Jurkat, Clone E6-1 (cell line): ENCODE measurements around the gene FADS1. TPM values are rescaled to one million over a fixed set of nuclear protein-coding genes. Genes with fewer than 3 reads are reported as not detected.

Experiments used
- DNase-seq: peaks from one replicate; pipeline ENCODE4 v3.0.0-alpha.2; 2011; ENCODE audit warnings: low read depth, low spot score
- H3K4me3 ChIP-seq: 2 replicates; pipeline ENCODE4 v1.5.1; 2011; ENCODE audit warnings: mild to moderate bottlenecking, low read length, control low read depth, moderate library complexity
- polyA plus RNA-seq: library from polyadenylated mRNA; unstranded; fragments of >200 nt; gene quantifications from one replicate; pipeline ENCODE4 v1.2.1, GENCODE V29; 2012; ENCODE audit warnings: missing spikeins; ENCODE audit not compliant: insufficient read length, insufficient read depth

The FADS1 gene
- 80.9 TPM for polyA plus RNA-seq

DNA sequence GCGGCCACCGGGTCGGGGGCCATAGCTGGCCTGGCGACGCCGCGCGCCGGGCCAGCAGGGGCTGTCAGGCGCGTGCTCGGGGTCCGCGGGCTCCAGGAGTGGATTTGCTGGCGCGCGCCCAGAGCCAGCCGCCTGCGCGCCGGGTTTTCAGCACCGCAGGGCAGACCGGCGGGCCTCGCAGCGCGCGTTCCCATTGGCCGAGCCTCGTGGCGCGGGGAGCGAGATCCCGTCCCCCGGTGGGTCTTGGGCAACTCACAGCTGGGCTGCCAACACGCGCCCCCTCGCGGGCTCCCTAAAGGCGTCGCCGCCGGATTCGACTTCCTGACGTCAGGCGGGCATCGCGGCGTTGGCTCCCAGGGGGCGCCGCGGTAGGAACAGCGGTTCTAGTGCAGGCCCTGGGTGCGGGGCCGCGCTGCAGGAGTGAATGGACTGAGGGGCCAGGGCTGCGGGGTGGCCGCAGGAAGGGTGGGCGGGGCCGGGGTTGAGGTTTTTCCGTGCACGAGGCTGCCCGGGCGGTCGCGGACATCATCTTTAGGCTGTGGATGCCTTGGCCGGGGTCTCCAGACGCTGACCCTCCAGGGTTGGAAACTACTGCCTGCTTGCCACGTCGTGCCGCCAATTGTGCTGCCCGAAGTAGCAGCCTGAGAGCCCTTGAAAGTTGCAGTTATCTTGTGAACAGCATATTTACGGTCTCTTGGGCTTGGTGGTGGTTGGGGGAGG, at the start of gene FADS1:
Gene FADS1, minus strand, starts transcription at position 268 of the 720 bp plus-strand sequence. Its CDS starts 74 bp downstream, at position 194.
- peak within 1 kb of the TSS; percentile 94 for H3K4me3 ChIP-seq
- peak; percentile 92 for DNase-seq

DNA sequence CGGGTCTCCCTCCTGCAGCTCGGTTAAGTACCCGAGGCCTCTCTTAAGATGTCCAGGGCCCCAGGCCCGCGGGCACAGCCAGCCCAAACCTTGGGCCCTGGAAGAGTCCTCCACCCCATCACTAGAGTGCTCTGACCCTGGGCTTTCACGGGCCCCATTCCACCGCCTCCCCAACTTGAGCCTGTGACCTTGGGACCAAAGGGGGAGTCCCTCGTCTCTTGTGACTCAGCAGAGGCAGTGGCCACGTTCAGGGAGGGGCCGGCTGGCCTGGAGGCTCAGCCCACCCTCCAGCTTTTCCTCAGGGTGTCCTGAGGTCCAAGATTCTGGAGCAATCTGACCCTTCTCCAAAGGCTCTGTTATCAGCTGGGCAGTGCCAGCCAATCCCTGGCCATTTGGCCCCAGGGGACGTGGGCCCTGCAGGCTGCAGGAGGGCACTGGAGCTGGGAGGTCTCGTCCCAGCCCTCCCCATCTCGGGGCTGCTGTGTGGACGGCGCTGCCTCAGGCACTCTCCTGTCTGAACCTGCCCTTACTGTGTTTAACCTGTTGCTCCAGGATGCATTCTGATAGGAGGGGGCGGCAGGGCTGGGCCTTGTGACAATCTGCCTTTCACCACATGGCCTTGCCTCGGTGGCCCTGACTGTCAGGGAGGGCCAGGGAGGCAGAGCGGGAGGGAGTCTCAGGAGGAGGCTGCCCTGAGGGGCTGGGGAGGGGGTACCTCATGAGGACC, 49.6 kb upstream of the FADS1 start:
- no peak for DNase-seq
- H3K4me3 ChIP-seq: no peak overlapping the region

DNA sequence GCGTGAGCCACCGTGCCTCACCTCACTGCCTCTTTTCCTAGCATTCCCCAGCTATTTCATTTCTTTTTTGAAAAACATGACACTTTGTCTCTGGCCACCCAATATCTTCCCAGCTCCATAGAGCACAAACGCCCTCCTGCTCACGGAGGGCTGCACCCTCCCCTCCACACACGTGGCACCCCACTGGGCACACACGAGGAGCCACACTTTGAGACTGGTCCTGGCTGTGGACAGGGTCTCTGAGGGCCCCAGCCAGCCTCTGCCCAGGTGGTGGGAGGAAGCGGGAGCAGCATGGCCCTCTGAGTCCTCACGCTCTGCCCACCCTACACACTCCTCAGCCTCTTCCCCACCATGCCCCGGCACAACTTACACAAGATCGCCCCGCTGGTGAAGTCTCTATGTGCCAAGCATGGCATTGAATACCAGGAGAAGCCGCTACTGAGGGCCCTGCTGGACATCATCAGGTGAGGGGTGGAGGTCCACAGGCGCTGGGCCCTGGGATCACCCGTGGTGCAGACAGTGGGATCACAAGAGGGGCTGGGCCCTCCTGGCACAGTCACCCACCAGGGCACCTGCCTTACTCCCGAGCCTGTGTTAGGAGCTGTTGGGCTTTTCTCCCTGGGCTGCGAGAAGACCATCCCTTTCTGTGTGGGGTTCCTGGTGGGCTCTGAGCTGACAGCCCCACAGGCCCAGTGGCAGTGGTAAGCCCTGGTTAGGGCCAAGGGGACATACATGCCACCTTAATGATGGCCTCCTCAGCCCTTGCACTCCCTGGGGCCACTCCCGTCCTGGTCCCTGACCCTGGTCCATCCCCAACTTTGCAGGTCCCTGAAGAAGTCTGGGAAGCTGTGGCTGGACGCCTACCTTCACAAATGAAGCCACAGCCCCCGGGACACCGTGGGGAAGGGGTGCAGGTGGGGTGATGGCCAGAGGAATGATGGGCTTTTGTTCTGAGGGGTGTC, 48.3 kb upstream of the FADS1 start:
- no peak overlapping the region for H3K4me3 ChIP-seq
- DNase-seq: no peak

DNA sequence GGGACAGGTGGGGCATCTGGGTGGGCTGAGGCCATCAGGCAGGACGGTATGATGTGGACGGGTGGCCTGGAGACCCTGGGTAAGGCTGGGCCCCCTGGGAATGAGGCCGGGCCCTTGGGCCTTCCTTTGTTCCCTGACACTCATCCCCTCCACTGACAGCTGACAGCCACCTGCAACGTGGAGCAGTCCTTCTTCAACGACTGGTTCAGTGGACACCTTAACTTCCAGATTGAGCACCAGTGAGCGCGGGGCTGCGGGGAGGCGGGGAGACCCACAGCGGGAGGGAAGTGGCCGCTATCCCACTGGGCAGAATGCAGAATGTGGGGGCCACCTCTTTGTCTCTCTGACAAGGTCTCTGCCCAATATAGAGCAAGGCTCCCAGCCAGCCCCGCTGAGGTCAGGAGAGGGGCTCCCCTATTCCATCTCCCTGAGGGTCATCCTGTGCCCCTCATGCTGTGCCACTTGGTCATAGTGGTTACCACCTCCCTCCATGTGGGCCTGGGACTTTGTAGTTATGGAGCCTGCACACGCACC, 46.8 kb upstream of the FADS1 start:
- no peak overlapping the region for H3K4me3 ChIP-seq
- no peak for DNase-seq

DNA sequence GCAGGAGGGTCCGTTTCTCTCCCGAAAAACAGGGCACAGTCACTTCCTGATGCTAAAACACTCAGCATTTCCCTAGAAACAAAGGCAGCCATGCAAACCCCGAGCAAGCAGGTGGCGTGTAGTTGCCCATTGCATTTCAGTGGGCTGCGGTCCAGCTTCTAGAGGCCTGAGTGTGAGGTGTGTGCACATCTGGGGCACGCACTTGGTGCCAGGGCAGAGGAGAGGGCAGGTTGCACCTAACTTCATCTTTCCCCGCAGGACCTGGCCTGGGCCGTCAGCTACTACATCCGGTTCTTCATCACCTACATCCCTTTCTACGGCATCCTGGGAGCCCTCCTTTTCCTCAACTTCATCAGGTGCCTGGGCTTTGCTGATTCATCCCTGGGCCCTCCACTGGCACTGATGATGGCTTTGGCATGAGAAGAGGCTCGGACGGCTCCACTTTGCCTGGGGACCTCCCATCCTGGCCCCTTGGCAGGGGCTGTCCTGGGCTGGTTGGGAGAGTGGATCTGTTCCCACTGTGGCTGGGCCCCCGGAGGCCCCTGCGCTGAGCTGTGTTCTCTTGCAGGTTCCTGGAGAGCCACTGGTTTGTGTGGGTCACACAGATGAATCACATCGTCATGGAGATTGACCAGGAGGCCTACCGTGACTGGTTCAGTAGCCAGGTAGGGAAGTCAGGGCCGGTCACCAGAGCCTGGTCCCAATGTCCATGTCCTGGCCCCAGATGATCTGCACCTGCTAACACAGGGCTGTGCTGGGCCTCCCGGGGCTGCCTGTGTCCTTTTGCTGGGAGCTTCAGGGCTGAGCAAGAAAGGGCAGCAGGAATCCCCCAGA, 46.1 kb upstream of the FADS1 start:
- no peak overlapping the region for H3K4me3 ChIP-seq
- DNase-seq: no peak

DNA sequence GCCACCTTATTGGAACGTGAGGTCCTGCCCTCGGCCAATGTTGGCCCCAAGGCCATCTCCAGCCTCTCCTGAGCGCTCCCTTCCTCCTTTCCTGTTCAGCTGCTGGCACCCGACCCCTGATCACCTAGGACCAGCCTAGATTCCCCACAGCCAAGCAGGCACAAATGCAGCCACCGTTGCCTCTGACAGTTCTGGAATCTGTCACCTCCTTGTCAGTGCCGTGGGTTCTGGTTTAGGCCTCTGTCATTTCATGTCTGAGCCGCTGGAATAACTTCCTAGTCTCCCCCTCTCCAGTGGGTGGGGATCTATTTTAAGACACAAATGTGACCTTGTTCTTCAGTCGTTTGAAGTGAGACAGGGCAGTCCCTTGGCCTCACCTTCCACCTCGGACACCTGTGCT, 44.8 kb upstream of the FADS1 start:
- DNase-seq: no peak
- no peak overlapping the region for H3K4me3 ChIP-seq

DNA sequence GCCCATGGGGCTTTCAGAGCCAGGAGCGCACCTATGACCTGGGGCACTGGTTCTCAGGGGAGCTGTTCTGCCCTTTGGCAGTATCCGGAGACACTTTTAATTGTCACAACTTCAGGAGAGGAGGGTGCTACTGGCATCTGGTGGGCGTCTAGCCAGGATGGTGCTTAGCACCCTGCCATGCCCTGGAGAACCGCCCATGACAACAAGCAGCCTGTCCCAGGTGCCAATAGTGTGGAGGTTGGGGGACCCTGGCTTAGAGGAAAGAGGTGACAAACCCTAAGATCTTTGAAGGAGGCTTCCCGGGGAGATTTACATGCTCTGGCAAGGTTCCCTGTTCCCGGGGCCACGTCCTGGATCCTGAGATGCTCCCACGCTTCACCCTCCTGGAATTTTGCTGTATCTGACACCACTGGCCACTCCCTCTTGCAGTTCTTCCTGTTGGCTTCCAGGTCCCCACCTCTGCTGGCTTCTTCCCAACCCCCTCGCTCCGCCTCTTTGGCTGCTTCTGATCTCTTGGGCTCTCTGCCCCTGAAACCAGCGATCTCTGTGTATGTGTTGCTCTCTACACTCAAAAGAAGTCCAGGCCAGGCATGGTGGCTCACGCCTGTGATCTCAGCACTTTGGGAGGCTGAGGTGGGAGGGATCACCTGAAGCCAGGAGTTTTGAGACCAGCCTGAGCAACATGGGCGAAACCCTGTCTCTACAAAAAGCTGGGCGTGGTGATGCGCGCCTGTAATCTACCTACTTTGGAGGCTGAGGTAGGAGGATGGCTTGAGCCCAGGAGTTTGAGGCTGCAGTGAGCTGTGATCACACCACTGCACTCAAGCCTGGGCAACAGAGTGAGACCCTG, 43.5 kb upstream of the FADS1 start:
- no peak overlapping the region for H3K4me3 ChIP-seq
- DNase-seq: no peak

DNA sequence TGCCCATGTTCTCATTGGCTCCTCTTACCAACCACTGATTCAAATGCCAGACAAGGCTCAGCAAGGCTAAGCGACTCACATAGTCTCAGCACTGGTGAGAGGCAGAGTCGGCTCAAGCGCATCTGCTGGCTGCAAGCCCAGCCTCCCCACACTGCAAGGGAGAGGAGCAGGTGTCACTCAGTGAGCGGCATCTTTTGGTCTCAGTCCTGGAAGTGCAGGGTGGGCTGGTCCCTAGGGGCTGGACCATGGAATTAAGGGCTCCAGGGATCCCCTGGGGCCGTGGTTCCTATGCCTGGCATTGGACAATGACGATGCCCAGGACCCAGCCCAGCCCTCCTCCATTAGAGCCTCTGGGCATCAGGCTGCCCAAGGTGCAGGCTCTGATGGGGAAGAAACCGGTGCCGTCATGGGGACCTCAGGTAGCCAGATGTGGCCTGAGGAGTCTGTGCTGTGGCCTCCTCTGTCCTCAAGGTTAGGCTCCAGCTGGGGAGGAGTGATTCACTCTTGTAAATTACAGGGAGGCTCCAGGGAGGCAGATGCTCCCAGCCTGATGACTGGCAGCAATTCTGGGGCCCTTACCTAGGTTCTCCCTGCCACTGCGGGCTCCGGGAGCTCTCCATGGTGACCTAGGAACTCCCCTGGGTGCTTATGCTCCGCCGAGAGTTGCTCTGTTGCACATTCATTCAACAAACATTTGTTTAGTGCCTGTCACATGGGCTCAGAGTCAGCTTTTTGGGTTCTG, 39.3 kb upstream of the FADS1 start:
- DNase-seq: no peak
- H3K4me3 ChIP-seq: no peak overlapping the region

DNA sequence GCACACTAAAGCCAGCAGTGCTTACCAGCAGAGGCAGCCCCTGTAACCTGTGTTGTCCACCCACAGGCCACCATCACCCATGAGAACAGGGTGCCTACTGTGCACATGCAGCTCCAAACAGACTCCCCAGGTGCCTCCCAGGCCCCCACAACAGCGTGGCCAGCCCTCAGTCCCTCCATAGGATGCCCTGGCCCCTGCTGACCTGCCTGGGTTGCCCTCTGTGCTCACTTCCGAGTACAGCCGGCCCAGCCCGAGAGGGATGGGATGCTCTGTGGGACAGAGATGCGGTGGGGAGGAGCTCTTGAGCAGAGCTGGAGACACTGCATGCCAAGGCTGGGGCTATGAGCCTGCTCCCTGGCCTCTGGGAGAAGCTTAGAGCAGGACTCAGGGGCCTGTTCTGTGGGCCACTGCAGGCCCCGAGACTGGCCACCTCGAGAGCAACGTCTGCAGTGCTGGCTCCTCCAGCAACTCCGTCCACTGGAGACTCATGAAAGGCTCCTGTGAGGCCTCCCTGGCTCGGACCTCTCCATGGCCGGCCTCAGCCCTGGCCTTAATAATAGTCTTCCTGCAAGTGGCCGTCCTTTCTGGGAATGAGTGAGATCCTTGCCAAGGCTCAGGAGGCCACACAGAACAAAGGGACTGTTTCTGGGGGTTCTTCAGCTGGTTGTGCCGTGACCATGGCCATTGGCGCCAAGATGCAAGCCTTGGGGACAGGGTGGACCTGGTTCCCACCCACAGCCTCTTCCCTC, 38.3 kb upstream of the FADS1 start:
- no peak for DNase-seq
- H3K4me3 ChIP-seq: no peak overlapping the region

DNA sequence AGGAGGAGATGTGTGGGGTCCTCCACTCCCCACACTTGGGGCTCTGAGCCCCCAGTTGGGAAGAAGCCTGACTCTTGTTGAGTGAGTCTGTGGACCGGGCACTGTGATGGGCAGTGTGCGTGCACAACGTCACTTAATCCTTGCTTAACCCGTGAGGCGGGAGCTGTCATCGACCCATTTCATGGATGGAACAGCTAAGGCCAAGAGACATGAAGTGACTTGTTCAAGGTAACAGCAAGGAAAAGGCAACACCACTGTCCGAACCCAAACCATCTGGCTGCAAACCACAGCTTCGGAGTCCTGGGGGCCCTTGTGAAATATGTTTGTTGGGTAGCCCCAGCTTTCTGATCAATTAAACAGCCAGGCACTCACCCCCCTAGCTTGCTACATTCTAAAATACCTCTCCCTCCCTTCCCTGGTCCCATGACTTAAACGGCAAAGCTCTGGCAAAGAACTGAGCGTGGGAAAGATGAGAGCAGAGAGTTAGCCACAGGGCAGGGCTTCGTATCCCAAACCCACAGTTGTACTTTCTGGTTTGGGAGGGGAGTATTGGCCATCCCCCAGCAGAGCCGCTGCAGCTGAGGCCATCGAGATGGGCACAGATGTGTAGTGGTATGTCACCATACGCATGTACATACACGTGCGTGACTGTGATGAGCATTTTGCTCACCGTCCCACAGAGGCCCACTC, 37.5 kb upstream of the FADS1 start:
- DNase-seq: no peak
- H3K4me3 ChIP-seq: no peak overlapping the region

DNA sequence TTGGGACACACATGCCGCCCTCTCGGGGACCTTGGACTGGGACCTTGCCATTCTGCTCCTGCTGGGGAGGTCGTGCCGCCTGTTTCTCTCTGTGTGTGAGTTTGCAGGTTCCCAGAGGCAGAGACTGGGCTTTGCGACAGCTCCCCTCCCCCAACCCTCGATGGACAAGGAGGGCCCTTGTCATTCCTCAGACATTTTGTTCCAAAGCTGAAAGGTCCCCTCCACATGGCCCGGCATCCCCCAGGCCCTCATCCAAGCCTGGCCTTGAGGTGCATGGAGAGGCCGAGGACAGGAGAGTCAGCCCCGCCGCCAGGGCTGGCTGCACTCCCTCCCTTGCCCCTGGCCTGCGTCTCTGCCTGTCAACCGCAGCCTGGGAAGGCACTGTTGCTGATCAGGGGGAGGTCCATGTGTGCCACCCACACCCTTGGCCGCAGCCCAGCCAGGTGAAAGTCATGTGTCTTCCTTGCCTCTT, 36.9 kb upstream of the FADS1 start:
- no peak for DNase-seq

DNA sequence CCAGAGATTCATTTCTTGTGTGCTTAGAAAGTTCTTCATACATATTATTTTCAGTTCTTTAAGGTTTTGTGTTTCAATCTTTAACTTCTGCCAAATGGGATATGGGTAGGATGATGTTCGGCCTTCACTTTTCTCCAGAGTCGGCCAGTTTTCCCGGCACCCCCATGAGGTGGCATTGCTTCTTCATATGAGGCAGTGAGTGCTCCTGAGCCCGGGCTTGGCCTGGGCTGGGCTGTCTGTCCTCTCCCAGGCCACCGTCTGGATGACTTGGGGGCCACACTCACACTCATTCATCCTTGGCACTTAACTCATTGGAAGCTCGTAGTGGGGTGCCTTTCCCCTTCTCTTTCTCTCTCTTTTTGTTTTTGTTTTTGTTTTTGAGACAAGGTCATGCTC, 35.1 kb upstream of the FADS1 start:
- no peak overlapping the region for H3K4me3 ChIP-seq
- no peak for DNase-seq

More for the DNA sequence above, 36.9 kb upstream of the FADS1 start:
- H3K4me3 ChIP-seq: no peak overlapping the region

DNA sequence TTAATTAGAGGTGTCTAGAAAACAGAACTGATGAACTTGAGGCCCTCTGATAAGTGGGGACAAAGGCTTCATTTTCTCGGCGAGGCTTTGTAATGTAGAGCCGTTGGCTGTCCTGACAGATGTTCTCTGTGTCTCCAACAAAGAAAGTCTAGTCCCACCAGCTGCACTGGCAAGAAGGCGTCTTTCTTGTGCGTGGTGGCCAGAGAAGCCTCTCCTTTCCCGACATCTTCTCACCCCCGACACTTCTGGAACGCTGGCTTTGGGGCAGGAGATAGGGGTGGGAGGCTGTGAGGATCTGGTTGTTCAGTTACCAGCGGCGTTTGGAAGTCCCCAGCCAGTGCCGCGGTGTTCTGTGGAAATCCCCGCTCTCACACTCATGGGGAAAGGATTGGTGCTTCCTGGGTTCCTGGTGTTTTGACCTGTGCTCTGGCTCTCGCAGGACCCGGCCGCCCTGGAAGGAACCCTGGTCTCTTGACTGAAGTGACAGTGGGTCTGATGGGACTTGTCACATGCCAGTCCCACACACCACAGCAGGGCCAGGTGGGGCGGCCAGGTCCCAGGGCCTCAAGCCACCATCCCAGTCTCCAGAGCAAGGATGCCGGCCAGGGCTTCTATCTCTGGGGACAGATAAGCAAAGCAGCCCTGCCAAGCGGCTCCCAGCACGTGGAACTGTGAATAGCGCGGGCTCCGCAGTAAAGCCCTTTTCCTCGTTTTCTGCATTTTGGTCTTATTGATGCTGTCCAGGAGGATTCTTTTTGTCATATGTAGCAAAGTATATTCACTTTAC, 34.5 kb upstream of the FADS1 start:
- H3K4me3 ChIP-seq: no peak overlapping the region
- no peak for DNase-seq

DNA sequence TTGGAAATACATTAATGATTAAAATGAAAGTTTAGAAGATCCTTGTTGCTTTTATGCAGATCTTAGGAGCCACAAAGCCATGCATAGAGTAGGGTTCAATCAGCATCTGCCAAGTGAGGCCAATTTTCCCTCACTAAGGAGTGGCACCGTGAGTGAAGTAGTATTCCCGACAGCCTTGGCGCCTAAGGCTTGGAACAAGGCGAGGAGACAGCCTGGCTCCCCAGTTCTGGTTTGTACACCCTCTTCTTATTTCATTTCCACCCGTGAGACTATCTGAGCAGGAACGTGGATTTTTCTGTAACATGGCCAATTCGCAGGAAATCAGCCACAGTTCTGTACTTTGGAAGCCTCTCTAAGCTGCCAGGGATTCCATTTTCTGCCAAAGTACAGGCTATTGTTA, 33.9 kb upstream of the FADS1 start:
- H3K4me3 ChIP-seq: no peak overlapping the region
- no peak for DNase-seq

DNA sequence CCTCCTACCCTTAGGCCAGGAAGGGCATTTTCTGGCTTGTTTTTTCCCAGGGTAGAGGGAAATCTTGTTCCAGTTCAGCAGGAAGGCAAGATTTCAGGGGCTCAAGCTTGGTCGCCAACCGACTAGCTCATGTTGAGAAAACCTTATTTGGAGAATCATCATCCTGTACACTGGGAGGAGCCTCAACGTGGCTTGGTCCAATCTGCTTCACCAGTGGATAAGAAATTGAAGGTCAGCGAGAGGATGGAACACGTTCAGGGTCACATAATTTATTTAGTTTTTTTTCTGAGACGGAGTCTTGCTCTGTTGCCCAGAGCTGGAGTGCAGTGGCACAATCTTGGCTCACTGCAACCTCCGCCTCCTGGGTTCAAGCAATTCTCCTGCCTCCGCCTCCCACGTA, 31.8 kb upstream of the FADS1 start:
- no peak for DNase-seq

More for the DNA sequence above, 31.8 kb upstream of the FADS1 start:
- no peak overlapping the region for H3K4me3 ChIP-seq
